GM18508 (cell line): ENCODE results near the gene CBX4.

ENCODE experiments used
- ATAC-seq: cut with Tn5 transposase; IDR thresholded peaks from one replicate; pipeline ENCODE4 v1.9.1; 2021; ENCODE audit warnings: moderate number of reproducible peaks; ENCODE audit not compliant: insufficient read depth, unreplicated experiment

The CBX4 gene

DNA sequence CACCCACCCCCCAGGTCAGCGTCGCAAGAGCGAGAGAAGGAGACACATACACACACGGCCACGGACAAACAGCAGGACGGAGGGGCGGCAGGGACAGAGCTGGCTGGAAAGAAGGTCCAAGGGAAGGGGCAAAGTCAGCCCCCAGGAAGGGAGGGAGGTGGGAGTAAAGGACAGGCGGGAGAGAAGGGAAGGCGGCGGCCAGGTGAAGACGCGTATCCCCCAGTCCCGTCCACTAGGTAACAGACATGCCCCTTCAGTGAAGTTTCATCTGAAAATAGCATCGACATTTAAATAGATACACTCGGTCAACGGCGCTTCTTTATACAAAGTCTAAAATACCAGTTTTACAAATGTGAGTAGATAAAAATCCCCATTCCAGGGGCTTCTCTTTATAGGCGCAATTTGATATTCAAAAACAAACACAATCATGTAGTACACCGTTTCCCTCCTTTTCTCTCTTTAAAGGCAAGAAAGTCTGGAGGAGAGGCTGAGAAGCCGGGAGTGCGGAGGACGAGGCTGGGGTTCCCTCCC is 46.8 kb downstream of the CBX4 start:
- ATAC-seq, result no peak

DNA sequence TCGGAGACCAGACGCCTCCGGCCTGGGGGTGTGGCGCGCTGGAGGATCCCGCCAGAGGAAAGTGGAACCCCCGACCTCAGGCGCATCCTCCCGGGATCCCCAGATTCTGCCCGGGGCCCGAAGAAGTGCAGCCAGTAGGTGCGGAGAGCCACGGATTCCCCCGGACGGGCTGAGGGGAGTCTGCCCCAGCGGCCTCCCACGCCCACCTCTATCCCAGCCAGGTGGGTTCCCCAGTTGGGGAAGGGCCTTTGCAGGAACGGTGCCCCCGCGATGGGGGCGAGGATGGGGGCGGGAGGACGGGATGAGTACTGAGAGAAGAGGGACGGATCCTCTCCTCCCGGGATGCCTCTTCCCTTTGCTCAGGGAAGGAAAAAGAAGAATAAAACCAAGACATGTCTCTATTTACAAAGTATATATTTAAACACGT is 47.5 kb downstream of the CBX4 start:
- ATAC-seq, result no peak

DNA sequence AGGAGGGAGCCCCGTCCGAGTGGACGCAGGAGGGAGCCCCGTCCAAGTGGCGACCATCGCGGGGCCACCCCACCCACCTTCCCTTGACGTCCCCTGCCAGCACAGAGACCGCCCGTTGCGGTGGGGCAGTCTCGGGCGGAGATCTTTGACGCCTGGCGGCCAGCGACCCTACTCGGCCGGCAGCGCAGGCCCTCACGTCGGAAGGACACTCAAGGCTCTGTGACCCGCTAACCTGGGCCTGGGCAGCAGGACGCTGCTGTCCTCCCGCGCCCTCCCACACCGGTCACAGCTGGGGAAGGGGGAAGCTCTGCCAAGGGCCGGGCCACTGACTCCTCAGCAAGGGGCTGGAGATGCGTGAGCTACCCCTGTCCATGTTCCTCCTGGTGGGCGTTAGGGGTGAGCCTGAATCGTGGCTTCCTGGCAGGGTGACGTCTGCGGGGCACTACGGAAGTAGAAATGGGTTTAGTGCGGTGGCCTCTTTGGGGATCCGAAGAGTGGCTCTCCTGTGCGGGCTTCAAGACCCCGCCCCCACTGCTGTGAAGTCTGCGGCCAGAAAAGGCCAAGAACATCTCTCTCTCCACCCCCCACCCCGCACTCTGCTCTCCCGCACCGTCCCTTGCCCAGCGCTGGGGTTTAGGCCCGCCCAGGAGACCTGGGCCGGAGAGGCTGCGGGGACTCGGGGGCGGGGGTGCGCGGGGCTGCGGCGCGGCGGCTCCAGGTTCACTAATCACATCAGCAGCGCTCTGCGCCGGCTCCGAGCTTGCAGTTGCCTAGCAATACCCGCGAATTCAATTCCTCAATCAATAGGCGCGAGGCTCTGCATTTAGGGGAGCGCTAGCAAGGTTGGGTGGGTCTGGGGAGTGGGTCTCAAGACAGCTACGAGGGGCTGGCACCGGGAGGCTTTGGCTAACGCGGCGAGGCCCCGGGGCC is 48.2 kb downstream of the CBX4 start:
- no peak for ATAC-seq

DNA sequence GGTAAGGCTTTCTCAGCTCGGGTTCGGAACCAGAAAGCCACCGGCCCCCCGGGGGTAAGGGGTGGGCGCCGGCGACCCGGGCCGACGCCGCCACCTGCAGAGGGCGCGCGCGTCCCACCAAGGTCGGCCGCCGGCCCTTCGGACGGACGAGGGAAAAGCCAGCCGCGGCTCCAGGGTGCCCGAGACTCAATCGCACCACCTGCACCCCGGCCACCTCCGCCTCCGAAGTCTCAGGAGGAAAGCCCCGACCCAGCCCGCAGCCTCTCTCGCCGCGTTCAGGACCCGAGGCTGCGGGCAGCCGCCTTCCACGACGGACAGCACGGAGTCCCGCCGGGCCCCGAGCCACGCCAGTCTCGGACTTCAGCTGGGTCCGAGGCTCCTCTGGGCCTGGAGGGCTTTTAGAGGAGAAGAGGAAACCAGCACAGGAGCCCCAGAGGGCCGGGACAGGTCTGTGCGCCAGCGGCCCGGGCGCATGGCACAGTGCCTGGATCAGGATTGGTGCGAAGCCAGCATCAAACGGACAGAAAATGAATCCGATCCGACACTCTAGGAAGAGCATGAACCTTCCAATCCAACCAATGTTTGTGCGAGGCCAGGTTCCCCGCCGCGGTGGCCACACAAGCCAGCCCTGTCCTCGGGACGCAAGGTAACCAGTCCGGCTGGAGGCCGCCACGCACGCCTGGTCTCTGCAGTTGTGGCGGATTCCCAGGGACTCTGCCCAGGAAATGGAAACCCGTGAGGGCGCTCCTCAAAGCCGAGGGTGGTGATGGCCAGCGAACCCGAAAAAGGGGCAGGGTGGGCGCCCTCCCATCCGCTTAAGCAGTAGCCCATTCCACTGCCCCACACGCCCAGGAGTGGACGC is 49.1 kb downstream of the CBX4 start:
- no peak for ATAC-seq

DNA sequence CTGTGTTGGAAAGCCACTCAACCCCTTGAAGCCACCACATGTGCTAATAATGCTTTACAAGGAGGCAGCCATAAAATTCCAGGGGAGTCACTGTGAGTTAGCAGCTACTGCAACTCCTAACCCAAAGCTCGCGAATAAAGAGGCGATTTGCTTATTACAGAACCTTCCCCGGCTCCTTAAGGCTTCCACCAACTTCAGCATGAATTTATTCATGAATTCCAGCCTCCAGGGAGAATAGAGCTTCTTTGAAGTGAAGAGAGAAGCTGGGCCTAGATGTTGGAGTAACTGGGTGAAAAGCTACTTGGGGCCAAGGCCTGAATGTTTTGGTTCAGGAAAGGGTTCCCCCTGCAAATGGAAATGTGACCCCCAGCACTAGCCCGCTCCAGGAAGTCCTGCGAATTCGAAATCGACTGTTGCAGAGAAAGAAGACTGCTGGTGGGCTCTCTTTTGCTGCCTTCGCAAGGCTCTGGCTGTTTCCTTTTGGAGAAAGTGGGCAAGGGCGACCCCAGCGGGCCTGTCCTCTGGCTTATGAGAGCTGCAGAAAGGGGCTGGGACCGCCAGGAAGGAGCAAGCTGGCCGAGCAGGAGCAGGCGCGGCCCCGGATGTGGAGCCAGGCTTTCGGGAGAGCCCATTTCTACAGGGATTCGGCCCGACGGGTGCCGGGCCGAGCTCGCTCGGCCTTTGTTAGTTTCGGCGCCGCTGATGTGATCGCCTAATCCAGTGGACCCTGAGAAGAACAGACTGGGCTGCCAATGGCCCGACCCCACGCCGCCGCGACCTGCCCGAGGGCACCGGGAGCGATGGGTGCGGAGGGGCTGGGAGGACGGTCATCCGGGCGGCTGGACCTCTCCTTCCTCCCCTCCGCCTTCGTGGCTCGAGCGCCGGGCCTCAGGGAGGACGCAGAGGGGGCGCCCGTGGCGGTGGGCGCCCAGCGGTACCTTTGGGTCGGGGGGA is 50.0 kb downstream of the CBX4 start:
- no peak for ATAC-seq

GRCh38 chr17:79788455-79788854 is 50.8 kb downstream of the CBX4 start:
- ATAC-seq, result no peak

DNA sequence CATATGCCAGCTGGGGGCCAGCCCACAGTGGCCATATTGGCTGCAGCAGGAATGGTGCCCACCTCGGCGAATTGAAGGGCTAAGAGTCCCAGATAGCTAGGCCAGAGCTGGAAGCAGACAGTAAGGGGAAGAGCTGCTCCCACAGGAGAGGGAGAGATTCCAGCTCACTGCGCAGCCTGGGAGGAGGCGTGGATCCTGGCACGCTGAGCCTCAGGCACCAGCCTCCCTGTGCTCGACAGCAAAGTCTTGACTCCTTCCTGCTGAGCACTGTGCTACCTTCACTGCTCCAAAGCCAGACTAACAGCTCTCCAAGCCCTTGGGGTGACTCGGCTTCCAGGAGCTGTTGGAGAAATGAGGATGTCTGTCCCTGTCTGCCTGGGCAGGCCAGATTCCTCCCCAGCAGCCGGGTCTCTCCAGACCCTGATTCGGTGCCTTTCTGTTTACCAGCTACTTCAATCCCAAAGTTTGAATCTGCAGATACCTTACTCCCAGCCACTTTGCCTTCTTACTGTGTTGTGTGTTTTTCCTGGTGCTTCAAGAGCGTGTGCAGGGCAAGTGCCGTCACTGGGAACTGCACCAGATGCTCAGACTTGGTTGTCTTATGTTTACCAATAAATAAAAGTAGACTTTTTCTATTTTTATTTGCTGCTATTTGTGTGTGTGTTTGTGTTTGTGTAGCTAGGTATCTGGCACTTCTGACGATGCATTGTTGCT is 52.2 kb downstream of the CBX4 start:
- ATAC-seq, result no peak

GRCh38 chr17:79785900-79786810 is 53.1 kb downstream of the CBX4 start:
- no peak for ATAC-seq

DNA sequence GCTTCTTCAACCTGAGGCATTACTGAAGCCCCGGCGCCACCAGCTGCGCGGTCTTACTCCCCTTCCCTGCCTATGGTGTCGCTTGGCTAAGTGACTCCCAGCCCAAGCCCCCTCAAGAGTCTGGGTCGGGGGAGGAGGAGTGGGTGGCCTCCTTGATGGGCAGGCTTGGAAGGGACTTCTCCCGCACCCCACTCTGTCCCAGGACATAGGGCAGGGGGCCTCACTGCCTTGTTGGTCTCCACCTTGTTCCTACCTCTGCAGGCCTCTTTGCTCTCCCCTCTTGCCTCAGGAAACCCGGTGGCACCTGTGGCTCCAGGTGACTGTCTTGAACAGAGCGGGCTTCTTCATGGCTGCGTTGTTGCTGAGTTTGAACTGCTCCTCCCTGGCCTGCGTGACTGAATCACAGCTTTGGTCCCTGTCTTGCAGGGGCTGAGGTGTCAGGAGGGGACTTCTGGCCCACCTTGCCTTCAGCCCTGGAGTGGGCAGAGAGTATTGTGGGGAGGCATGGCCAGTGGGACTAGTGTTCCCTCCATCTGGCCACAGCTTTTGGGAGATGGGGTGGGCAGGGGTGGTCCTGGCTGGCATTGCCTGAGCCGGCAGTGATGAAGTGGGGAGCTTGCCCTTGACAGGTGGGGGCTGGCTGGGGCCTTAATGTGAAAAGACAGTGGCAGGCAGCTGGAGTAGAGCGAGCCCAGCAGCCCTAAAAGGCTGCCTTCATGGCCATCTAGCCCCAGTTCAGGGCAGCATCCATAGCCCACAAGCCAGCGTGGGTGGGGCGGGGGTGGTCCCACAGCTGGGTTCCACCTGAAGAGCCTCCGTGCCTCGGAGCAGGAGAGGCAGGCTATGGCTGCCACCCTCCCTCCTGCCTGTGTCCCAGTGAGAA is 54.0 kb downstream of the CBX4 start:
- no peak for ATAC-seq

DNA sequence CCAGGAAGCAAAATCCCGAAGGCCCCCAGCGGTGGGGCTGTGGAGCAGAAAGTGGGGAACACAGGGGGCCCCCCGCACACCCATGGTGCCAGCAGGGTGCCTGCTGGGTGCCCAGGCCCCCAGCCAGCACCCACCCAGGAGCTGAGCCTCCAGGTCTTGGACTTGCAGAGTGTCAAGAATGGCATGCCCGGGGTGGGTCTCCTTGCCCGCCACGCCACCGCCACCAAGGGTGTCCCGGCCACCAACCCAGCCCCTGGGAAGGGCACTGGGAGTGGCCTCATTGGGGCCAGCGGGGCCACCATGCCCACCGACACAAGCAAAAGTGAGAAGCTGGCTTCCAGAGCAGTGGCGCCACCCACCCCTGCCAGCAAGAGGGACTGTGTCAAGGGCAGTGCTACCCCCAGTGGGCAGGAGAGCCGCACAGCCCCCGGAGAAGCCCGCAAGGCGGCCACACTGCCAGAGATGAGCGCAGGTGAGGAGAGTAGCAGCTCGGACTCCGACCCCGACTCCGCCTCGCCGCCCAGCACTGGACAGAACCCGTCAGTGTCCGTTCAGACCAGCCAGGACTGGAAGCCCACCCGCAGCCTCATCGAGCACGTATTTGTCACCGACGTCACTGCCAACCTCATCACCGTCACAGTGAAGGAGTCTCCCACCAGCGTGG is 54.8 kb downstream of the CBX4 start:
- no peak for ATAC-seq

- no peak for ATAC-seq
These were observed 55.3 kb downstream of the CBX4 start for GRCh38 chr17:79783891-79784290.
